HFFc6 (cell line): ENCODE results near the gene TSHZ1. TPM values are rescaled to one million over a fixed set of nuclear protein-coding genes. Genes with fewer than 3 reads are reported as not detected.

Experiments used
- DNase-seq: peaks from one replicate; pipeline ENCODE4 v3.0.0-alpha.2; 2018
- H3K27ac Mint-ChIP-seq: 2 replicates; pipeline ENCODE4 v1.8.0; 2020; ENCODE audit warnings: mild to moderate bottlenecking, mixed read lengths
- H3K27me3 Mint-ChIP-seq: 2 replicates; pipeline ENCODE4 v1.8.0; 2021; ENCODE audit warnings: mild to moderate bottlenecking, moderate library complexity, mixed read lengths; ENCODE audit not compliant: insufficient read depth
- H3K36me3 Mint-ChIP-seq: 2 replicates; pipeline ENCODE4 v1.8.0; 2021; ENCODE audit warnings: low read depth, mixed read lengths
- H3K4me1 Mint-ChIP-seq: 2 replicates; pipeline ENCODE4 v1.8.0; 2020; ENCODE audit warnings: low read depth, mixed read lengths
- H3K4me3 Mint-ChIP-seq: 2 replicates; pipeline ENCODE4 v1.8.0; 2020; ENCODE audit warnings: mild to moderate bottlenecking, moderate library complexity, mixed read lengths
- H3K9me3 Mint-ChIP-seq: 2 replicates; pipeline ENCODE4 v1.8.0; 2020; ENCODE audit warnings: mild to moderate bottlenecking, mixed read lengths
- CTCF ChIP-seq: fragments of 200-600 bp; sonication (generic); IDR thresholded peaks from 2 replicates; pipeline ENCODE4 v1.5.0; 2021; ENCODE audit warnings: antibody characterized with exemption, mild to moderate bottlenecking
- total RNA-seq, 6 experiments: library from RNA; stranded (reverse); fragmentation: NEBNext Ultra II Directional; extraction: Animal tissue kit (Norgen Biotek cat#: 25700); gene quantifications; 2 replicates in 1 of 6; 3 replicates in 5 of 6; pipeline ENCODE4 v1.2.3, GENCODE V29; 2021

Gene TSHZ1
- total RNA-seq, 6 experiments from 2014 or later = 18.6 to 25.0 (median 23.3) TPM

- DNase-seq = no peak
- Mint-ChIP-seq H3K36me3 (no peaks in the 10 kb centered on the region), H3K9me3 (no peaks in the 10 kb centered on the region), H3K27ac (no peak overlapping the region), H3K27me3 (peaks cover 4% of the 10 kb centered on the region; the same call in 1 of the 2 replicates), H3K4me3 (no peak overlapping the region), H3K4me1 (no peaks in the 10 kb centered on the region)
- no peak for TF ChIP-seq CTCF
Observed at GRCh38 chr18:75316826-75317225, 106.2 kb downstream of the TSHZ1 start.

GRCh38 chr18:75317300-75317699 lies 106.7 kb downstream of the TSHZ1 start:
- no peak for TF ChIP-seq CTCF
- no peaks in the 10 kb centered on the region for H3K9me3 Mint-ChIP-seq
- H3K4me3 Mint-ChIP-seq = no peak overlapping the region
- H3K36me3 Mint-ChIP-seq = no peaks in the 10 kb centered on the region
- H3K4me1 Mint-ChIP-seq = no peaks in the 10 kb centered on the region
- no peak for DNase-seq
- no peak overlapping the region for H3K27ac Mint-ChIP-seq
- H3K27me3 Mint-ChIP-seq = peaks cover 4% of the 10 kb centered on the region; the same call in 1 of the 2 replicates

- Mint-ChIP-seq H3K27me3 (peaks cover 4% of the 10 kb centered on the region; the same call in 1 of the 2 replicates), H3K9me3 (no peaks in the 10 kb centered on the region), H3K27ac (no peak overlapping the region), H3K4me3 (no peak overlapping the region), H3K36me3 (no peaks in the 10 kb centered on the region), H3K4me1 (no peaks in the 10 kb centered on the region)
- DNase-seq = no peak
- TF ChIP-seq CTCF = no peak
Observed at GRCh38 chr18:75317703-75318102, 107.1 kb downstream of the TSHZ1 start.

GRCh38 chr18:75319905-75320304 lies 109.3 kb downstream of the TSHZ1 start:
- no peak for DNase-seq
- no peak overlapping the region for H3K4me3 Mint-ChIP-seq
- H3K27me3 Mint-ChIP-seq = peaks cover 6% of the 10 kb centered on the region; the same call in 1 of the 2 replicates
- no peaks in the 10 kb centered on the region for H3K36me3 Mint-ChIP-seq
- H3K27ac Mint-ChIP-seq = no peak overlapping the region
- peaks cover 12% of the 10 kb centered on the region for H3K4me1 Mint-ChIP-seq
- TF ChIP-seq CTCF = no peak
- H3K9me3 Mint-ChIP-seq = no peaks in the 10 kb centered on the region

- Mint-ChIP-seq H3K27ac (no peak overlapping the region), H3K4me1 (peaks cover 14% of the 10 kb centered on the region), H3K36me3 (peaks cover 4% of the 10 kb centered on the region; the same call in 1 of the 2 replicates), H3K27me3 (peaks cover 6% of the 10 kb centered on the region), H3K9me3 (peaks cover 3% of the 10 kb centered on the region; the same call in 1 of the 2 replicates), H3K4me3 (no peak overlapping the region)
- TF ChIP-seq CTCF = no peak
- no peak for DNase-seq
Observed at GRCh38 chr18:75320506-75320905, 109.9 kb downstream of the TSHZ1 start.

GRCh38 chr18:75321431-75321830 lies 110.8 kb downstream of the TSHZ1 start:
- DNase-seq = no peak
- Mint-ChIP-seq H3K27me3 (peaks cover 6% of the 10 kb centered on the region), H3K36me3 (peaks cover 9% of the 10 kb centered on the region), H3K4me1 (peaks cover 14% of the 10 kb centered on the region), H3K9me3 (peaks cover 12% of the 10 kb centered on the region), H3K27ac (no peak overlapping the region), H3K4me3 (no peak overlapping the region)
- TF ChIP-seq CTCF = no peak
